ENCODE data around the gene NXF2B. TPM values are rescaled to one million over a fixed set of nuclear protein-coding genes. Genes with fewer than 3 reads are reported as not detected.

Gene NXF2B
- total and polyA plus RNA-seq, 2 experiments from 2014 or later, result 0.14 to 0.74 TPM

Other genes with a start within 250 kb of the NXF2B start
- not detected in 2 replicates for gene TCP11X1, start 224.7 kb downstream of the NXF2B start, total RNA-seq (2014; rRNA removed; shearing (Covaris generic))
- not detected in 2 replicates for gene TCP11X1, start 224.7 kb downstream of the NXF2B start, polyA plus RNA-seq (2016; fragmentation: Nextera tagmentation; extraction: Ambion mirVana)
- gene NXF2, start 192.8 kb downstream of the NXF2B start, total RNA-seq (2014; rRNA removed; shearing (Covaris generic)), result 0.14 TPM in 1 of 2 replicates, not detected in the other
- gene NXF2, start 192.8 kb downstream of the NXF2B start, polyA plus RNA-seq (2016; fragmentation: Nextera tagmentation; extraction: Ambion mirVana), result 0.40 TPM in 1 of 2 replicates, not detected in the other
- 0.97 and 1.6 TPM in 2 replicates for gene TCP11X2, start 31.8 kb upstream of the NXF2B start, total RNA-seq (2014; rRNA removed; shearing (Covaris generic))
- gene TCP11X2, start 31.8 kb upstream of the NXF2B start, polyA plus RNA-seq (2016; fragmentation: Nextera tagmentation; extraction: Ambion mirVana), result 0.81 and 1.1 TPM in 2 replicates
- gene TMSB15A, start 76.7 kb upstream of the NXF2B start, total RNA-seq (2014; rRNA removed; shearing (Covaris generic)), result 81.3 and 89.1 TPM in 2 replicates
- gene TMSB15A, start 76.7 kb upstream of the NXF2B start, polyA plus RNA-seq (2016; fragmentation: Nextera tagmentation; extraction: Ambion mirVana), result 230 and 247 TPM in 2 replicates
- gene ARMCX5, start 159.5 kb upstream of the NXF2B start, total RNA-seq (2014; rRNA removed; shearing (Covaris generic)), result 8.9 and 18.6 TPM in 2 replicates
- 5.5 and 6.6 TPM in 2 replicates for gene ARMCX5, start 159.5 kb upstream of the NXF2B start, polyA plus RNA-seq (2016; fragmentation: Nextera tagmentation; extraction: Ambion mirVana)
- 1.9 and 2.6 TPM in 2 replicates for gene GPRASP1, start 211.5 kb upstream of the NXF2B start, total RNA-seq (2014; rRNA removed; shearing (Covaris generic))
- 0.33 and 0.45 TPM in 2 replicates for gene GPRASP1, start 211.5 kb upstream of the NXF2B start, polyA plus RNA-seq (2016; fragmentation: Nextera tagmentation; extraction: Ambion mirVana)